HepG2 (cell line): Measurements from ENCODE around the gene ARVCF. TPM values are rescaled to one million over a fixed set of nuclear protein-coding genes. Genes with fewer than 3 reads are reported as not detected.

ENCODE experiments used
- ATAC-seq: fragments of 200-7000 bp; cut with Tn5 transposase; 3 replicates; pipeline ENCODE4 v1.9.1; 2020; ENCODE audit warnings: mild to moderate bottlenecking, moderate library complexity
- BruUV-seq: library from RNA; stranded (reverse); fragments of 400-500 nt; replicated peaks from 2 replicates; lab custom pipeline; 2021; lab: Mats Ljungman, UMichigan
- CTCF ChIA-PET: fragments of 300-600 bp; formaldehyde crosslinking; extraction: SDS; loops from one replicate; lab custom pipeline; 2021; ENCODE audit warnings: low total read pairs, inconsistent platforms, low intra/inter-chr PET ratio; lab: Yijun Ruan, JAX
- POLR2A ChIA-PET: fragments of 350-600 bp; sonication (Branson Sonifier 250); formaldehyde crosslinking; loops from one replicate; lab custom pipeline; 2020; ENCODE audit warnings: antibody characterized with exemption, inconsistent platforms; lab: Yijun Ruan, JAX
- DNase-seq: peaks from one replicate; pipeline ENCODE4 v3.0.0-alpha.2; 2015; ENCODE audit warnings: low spot score
- FAIRE-seq: peaks from 3 replicates; lab custom pipeline; 2011; peaks lifted over from hg19 to GRCh38; lab: Jason Lieb, UNC
- H2AFZ ChIP-seq: one replicate; pipeline ENCODE4 v1.6.1; 2011; ENCODE audit warnings: low read length, inconsistent platforms
- H3K27ac ChIP-seq: fragments of 300-600 bp; 3 replicates; pipeline ENCODE4 v1.8.0; 2011; ENCODE audit warnings: mixed run types, mild to moderate bottlenecking, mixed read lengths, low read length, inconsistent platforms; ENCODE audit not compliant: insufficient read depth; ENCODE audit errors: extremely low read length
- H3K27me3 ChIP-seq, 2 experiments: fragments of 200-600 bp in 1 of 2; 2 replicates in 1 of 2; 3 replicates in 1 of 2; pipeline versions ENCODE4 v1.6.0 to v1.8.0; 2011; ENCODE audit warnings: low read length in 2 of 2, mild to moderate bottlenecking in 2 of 2, moderate library complexity in 2 of 2, inconsistent platforms in 1 of 2; ENCODE audit not compliant: insufficient read depth in 2 of 2, control insufficient read depth in 1 of 2
- H3K36me3 ChIP-seq, 2 experiments: fragments of 200-600 bp in 1 of 2; replicated peaks in 1 of 2; 2 replicates in 1 of 2; 3 replicates in 1 of 2; pipeline versions ENCODE4 v1.5.1 to v1.8.0; 2011; ENCODE audit warnings: low read length in 2 of 2, inconsistent platforms in 1 of 2; ENCODE audit not compliant: insufficient read depth in 2 of 2, control insufficient read depth in 1 of 2
- H3K4me1 ChIP-seq: 2 replicates; pipeline ENCODE4 v1.5.1; 2012; ENCODE audit warnings: low read length, inconsistent platforms; ENCODE audit not compliant: insufficient read depth
- H3K4me2 ChIP-seq: 2 replicates; pipeline ENCODE4 v1.6.0; 2011; ENCODE audit warnings: low read depth, low read length, inconsistent platforms
- H3K4me3 ChIP-seq, 3 experiments: fragments of 200-600 bp in 1 of 3; sonication (generic), shearing (Covaris generic) in 1 of 3; replicated peaks in 1 of 3; 2 replicates each; pipeline ENCODE4 v1.5.1; 2011 to 2016; ENCODE audit warnings: low read length in 3 of 3, inconsistent platforms in 2 of 3, low read depth in 2 of 3, mild to moderate bottlenecking in 2 of 3, control low read depth in 1 of 3, mixed read lengths in 1 of 3; ENCODE audit not compliant: insufficient read depth in 1 of 3
- H3K79me2 ChIP-seq: one replicate; pipeline ENCODE4 v1.6.1; 2011; ENCODE audit warnings: low read length, inconsistent platforms; ENCODE audit not compliant: insufficient read depth
- H3K9ac ChIP-seq: 2 replicates; pipeline ENCODE4 v1.6.0; 2011; ENCODE audit warnings: mild to moderate bottlenecking, low read depth, low read length, inconsistent platforms; ENCODE audit not compliant: insufficient read depth
- H3K9me3 ChIP-seq: 2 replicates; pipeline ENCODE4 v1.5.1; 2012; ENCODE audit warnings: mild to moderate bottlenecking, low read length
- H4K20me1 ChIP-seq: 2 replicates; pipeline ENCODE4 v1.6.0; 2011; ENCODE audit warnings: inconsistent platforms, mild to moderate bottlenecking, low read length, moderate library complexity; ENCODE audit not compliant: insufficient read depth
- FOSL1 ChIP-seq: sonication (generic); formaldehyde crosslinking; IDR thresholded peaks from 2 replicates; pipeline ENCODE4 v1.9.0; 2021; ENCODE audit warnings: missing genetic modification reagents, borderline replicate concordance
- MAFG ChIP-seq: sonication (generic); formaldehyde crosslinking; IDR thresholded peaks from 2 replicates; pipeline ENCODE4 v1.5.1; 2020; ENCODE audit warnings: mild to moderate bottlenecking, missing genetic modification reagents
- MLLT10 ChIP-seq: sonication (generic); formaldehyde crosslinking; IDR thresholded peaks from 2 replicates; pipeline ENCODE4 v1.4.0; 2020; ENCODE audit warnings: missing genetic modification reagents
- MXD4 ChIP-seq: IDR thresholded peaks from 2 replicates; pipeline ENCODE4 v1.6.1; 2016; ENCODE audit warnings: mild to moderate bottlenecking, missing biosample characterization, missing genetic modification reagents
- NR2C2 ChIP-seq: sonication (generic); formaldehyde crosslinking; IDR thresholded peaks from 2 replicates; pipeline ENCODE4 v1.4.0; 2020; ENCODE audit warnings: missing genetic modification reagents, mild to moderate bottlenecking, moderate library complexity, borderline replicate concordance
- SNAI1 ChIP-seq: sonication (generic); formaldehyde crosslinking; IDR thresholded peaks from 2 replicates; pipeline ENCODE4 v1.5.0; 2020; ENCODE audit warnings: mild to moderate bottlenecking, missing genetic modification reagents, borderline replicate concordance
- TCF12 ChIP-seq, 2 experiments: fragments of 450-650 bp in 1 of 2; sonication (generic) in 1 of 2; formaldehyde crosslinking in 1 of 2; IDR thresholded peaks; 2 replicates each; pipeline versions ENCODE4 v1.6.1 to v1.8.0; 2017 to 2022; ENCODE audit warnings: antibody characterized with exemption in 1 of 2, mild to moderate bottlenecking in 1 of 2, missing genetic modification reagents in 1 of 2, moderate library complexity in 1 of 2
- ZFP36L2 ChIP-seq: sonication (generic); formaldehyde crosslinking; IDR thresholded peaks from 2 replicates; pipeline ENCODE4 v1.4.0; 2020; ENCODE audit warnings: missing genetic modification reagents
- ZFP62 ChIP-seq: sonication (generic); formaldehyde crosslinking; IDR thresholded peaks from 2 replicates; pipeline ENCODE4 v1.4.0; 2020; ENCODE audit warnings: missing genetic modification reagents
- ZMAT3 ChIP-seq: sonication (generic); formaldehyde crosslinking; conservative IDR thresholded peaks from 2 replicates; pipeline ENCODE4 v1.7.0; 2021; ENCODE audit warnings: missing genetic modification reagents
- ZNF143 ChIP-seq: sonication (generic); formaldehyde crosslinking; IDR thresholded peaks from 2 replicates; pipeline ENCODE4 v1.4.0; 2020; ENCODE audit warnings: missing genetic modification reagents
- ZNF44 ChIP-seq: sonication (generic); formaldehyde crosslinking; IDR thresholded peaks from 2 replicates; pipeline ENCODE4 v1.5.1; 2020; ENCODE audit warnings: mild to moderate bottlenecking, missing genetic modification reagents
- ZNF577 ChIP-seq: sonication (generic); formaldehyde crosslinking; IDR thresholded peaks from 2 replicates; pipeline ENCODE4 v1.4.0; 2020; ENCODE audit warnings: mild to moderate bottlenecking, low read depth, missing genetic modification reagents, borderline replicate concordance
- ZNF607 ChIP-seq: sonication (generic); formaldehyde crosslinking; IDR thresholded peaks from 2 replicates; pipeline ENCODE4 v1.5.1; 2020; ENCODE audit warnings: missing genetic modification reagents, mild to moderate bottlenecking, borderline replicate concordance
- ZNF652 ChIP-seq: IDR thresholded peaks from 2 replicates; pipeline ENCODE4 v1.6.1; 2016; ENCODE audit warnings: low read depth, borderline replicate concordance
- WGBS: methylation state at CpG from one replicate; pipeline ENCODE4 v1.1.6; 2017; ENCODE audit warnings: low lambda C conversion rate; 5-methylcytosine and 5-hydroxymethylcytosine counted together
- in situ Hi-C: cut with HindIII; loops from 2 replicates; pipeline ENCODE4 v1.10.0; 2017; ENCODE audit warnings: low pct_unique_long_range_greater_than_20kb; ENCODE audit not compliant: extremely low pct_ligation_motif_present
- intact Hi-C: fragments of 100-400 bp; cut with micrococcal nuclease; formaldehyde crosslinking; loops from one replicate; pipeline ENCODE4 v1.10.0; 2022; ENCODE audit not compliant: unreplicated experiment
- polyA plus RNA-seq, 8 experiments: library from polyadenylated mRNA; depleted of rRNA in 3 of 8; stranded (reverse) in 7 of 8; unstranded in 1 of 8; fragments of >200 nt; fragmentation: Illumina TruSeq in 4 of 8; extraction: Trizol in 4 of 8; gene quantifications; 2 replicates each; pipeline versions ENCODE4 v1.2.1 to v1.2.3, GENCODE V29; 2011 to 2016; ENCODE audit warnings: low read depth in 4 of 8, missing spikeins in 1 of 8, mixed read lengths in 1 of 8; ENCODE audit not compliant: insufficient read depth in 1 of 8
- total RNA-seq, 5 experiments: library from RNA; depleted of rRNA; stranded (reverse); fragments of >200 nt; fragmentation: Illumina TruSeq; extraction: Trizol; gene quantifications; 2 replicates each; pipeline ENCODE4 v1.2.3, GENCODE V29; 2016; ENCODE audit warnings: low read depth in 1 of 5
- TF ChIP-seq, protein P1 (sequence below): sonication (generic); formaldehyde crosslinking; conservative IDR thresholded peaks from 2 replicates; pipeline ENCODE4 v1.4.0; 2020; ENCODE audit warnings: missing genetic modification reagents

ARVCF gene
- total and polyA plus RNA-seq, 2 of the 13 experiments (the other 11 are each of a cell fraction or from before 2014, with no cell fraction given), result 16.4 to 17.7 TPM

DNA sequence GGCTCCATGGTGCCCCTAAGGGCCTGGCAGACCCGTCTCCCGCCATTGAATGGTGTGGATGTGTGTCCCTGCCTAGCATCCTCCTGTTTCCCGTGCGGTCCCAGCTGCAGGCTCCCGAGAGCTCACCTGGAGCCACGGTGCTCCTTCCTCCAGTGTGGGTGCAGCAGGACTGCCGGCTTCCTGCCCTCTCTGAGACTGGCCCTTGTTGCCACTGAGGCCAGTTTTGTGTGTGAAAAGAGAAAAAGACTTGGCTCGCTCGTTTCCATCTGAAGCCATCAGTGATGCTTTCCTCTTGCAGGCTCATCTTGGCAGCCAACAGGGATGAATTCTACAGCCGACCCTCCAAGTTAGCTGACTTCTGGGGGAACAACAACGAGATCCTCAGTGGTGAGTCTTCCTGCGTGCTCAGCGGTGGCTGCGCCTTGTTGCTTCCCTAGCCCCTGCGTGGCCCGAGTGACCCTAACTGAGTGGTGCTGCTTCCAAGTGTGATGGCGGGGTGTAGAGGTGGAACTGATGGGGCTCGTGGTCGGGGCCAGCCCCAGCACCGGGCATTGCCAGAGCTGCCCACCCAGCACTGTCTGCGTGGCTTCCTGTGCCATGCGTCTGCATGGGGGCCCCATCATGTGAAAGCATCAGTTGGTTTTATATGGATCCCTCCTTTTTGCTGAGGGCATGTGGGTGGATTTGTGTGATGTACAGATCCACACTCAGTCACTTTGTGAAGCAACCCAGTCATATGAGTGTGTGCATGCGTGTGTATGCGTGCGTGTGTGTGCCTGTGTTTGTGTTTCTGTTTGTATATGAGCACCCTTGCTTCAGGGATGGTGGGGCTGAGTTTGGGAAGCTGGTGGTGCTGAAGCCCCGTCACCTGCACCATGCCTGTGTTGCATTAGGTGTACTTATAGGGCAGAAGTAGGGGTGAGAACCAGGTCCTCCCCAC lies 26.7 kb upstream of the ARVCF start:
- no peak overlapping the region for H3K4me3 ChIP-seq
- H3K27ac ChIP-seq, result no peak overlapping the region
- ChIA-PET POLR2A (no interaction called here), CTCF (no interaction called here)
- H4K20me1 ChIP-seq, result no peaks in the 10 kb centered on the region
- intact Hi-C loops, result no loop called here
- H3K36me3 ChIP-seq, result peaks cover 0 to 20% of the 10 kb centered on the region in 2 experiments; a peak in 3 of 5 replicates
- no peaks in the 10 kb centered on the region for H3K27me3 ChIP-seq
- no peak for FAIRE-seq
- in situ Hi-C loops, result no loop called here
- DNase-seq, result no peak
- no peaks in the 10 kb centered on the region for H3K79me2 ChIP-seq
- BruUV-seq, result no TSS peak
- H3K4me2 ChIP-seq, result no peak overlapping the region
- no peak overlapping the region for H3K9ac ChIP-seq
- H3K9me3 ChIP-seq, result no peaks in the 10 kb centered on the region
- TF ChIP-seq NR2C2 (CRISPR knock-in tag) (no peak), TCF12 (IDR thresholded peaks at IDR 0.05) (no peak), TCF12 (CRISPR knock-in tag; IDR thresholded peaks at IDR 0.05) (no peak), ZNF652 (CRISPR knock-in tag) (no peak), MLLT10 (no peak), FOSL1 (CRISPR knock-in tag) (no peak), ZMAT3 (no peak), ZNF577 (no peak), SNAI1 (CRISPR knock-in tag) (no peak), ZNF143 (CRISPR knock-in tag) (no peak), ZFP62 (CRISPR knock-in tag) (no peak), ZNF607 (no peak), ZNF44 (CRISPR knock-in tag) (no peak), MXD4 (CRISPR knock-in tag) (no peak), MAFG (CRISPR knock-in tag) (no peak), ZFP36L2 (CRISPR knock-in tag) (no peak)
- TF ChIP-seq, protein P1, sequence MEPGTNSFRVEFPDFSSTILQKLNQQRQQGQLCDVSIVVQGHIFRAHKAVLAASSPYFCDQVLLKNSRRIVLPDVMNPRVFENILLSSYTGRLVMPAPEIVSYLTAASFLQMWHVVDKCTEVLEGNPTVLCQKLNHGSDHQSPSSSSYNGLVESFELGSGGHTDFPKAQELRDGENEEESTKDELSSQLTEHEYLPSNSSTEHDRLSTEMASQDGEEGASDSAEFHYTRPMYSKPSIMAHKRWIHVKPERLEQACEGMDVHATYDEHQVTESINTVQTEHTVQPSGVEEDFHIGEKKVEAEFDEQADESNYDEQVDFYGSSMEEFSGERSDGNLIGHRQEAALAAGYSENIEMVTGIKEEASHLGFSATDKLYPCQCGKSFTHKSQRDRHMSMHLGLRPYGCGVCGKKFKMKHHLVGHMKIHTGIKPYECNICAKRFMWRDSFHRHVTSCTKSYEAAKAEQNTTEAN (CRISPR knock-in tag), result no peak
- no peak overlapping the region for H2AFZ ChIP-seq
- no peak for ATAC-seq
- WGBS, result 95% methylated on average over 16 of the region's 26 CpGs
- H3K4me1 ChIP-seq, result no peaks in the 10 kb centered on the region
